ENCODE results near the gene SUSD3.

- TF ChIP-seq POU2F2 (IDR thresholded peaks at IDR 0.05; ENCODE audit: low read depth, low read length) = no peak
- no peak for TF ChIP-seq POLR2A (IDR thresholded peaks at IDR 0.05; ENCODE audit: low read depth, low read length)
- TF ChIP-seq SPI1 (IDR thresholded peaks at IDR 0.05; ENCODE audit: low read depth, low read length) = no peak
- TF ChIP-seq POLR2AphosphoS5 (IDR thresholded peaks at IDR 0.05; ENCODE audit: low read depth, low read length) = no peak
- no peak for TF ChIP-seq TAF1 (IDR thresholded peaks at IDR 0.05; ENCODE audit: low read depth, low read length)
Measured at GRCh38 chr9:93033531-93033930, 25.0 kb upstream of the SUSD3 start.

All from GM12891 (cell line).